ENCODE data around the gene CARMIL1. TPM values are rescaled to one million over a fixed set of nuclear protein-coding genes. Genes with fewer than 3 reads are reported as not detected.

The CARMIL1 gene
- total and polyA plus RNA-seq, 10 of the 15 experiments (the other 5 are each of a cell fraction or from before 2014, with no cell fraction given) = 6.4 to 18.1 (median 10.3) TPM

DNA sequence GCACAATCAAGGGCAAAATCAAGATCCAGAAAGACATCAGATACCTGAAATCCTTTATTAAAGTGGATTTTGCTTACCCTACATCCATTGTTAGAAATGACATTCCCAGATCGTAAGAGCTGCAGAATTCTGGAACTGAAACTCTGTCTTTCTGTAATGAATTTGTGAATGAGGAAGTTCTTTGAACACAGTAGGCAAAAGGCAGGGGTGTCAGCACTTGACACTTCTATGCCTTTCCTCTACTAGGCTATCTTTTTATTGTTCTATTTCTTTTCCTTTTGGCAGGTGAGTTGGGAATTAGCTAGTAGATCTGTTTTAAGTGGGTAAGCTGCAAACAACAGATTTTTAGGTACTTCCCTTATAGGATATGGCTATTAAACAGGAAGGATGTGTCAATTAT is 126.3 kb downstream of the CARMIL1 start (continued):
- TF ChIP-seq, protein P1, sequence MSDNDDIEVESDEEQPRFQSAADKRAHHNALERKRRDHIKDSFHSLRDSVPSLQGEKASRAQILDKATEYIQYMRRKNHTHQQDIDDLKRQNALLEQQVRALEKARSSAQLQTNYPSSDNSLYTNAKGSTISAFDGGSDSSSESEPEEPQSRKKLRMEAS (IDR thresholded peaks at IDR 0.05; ENCODE audit: low read depth, low read length) = no peak

- Histone ChIP-seq H3K9me3 (replicated peaks; ENCODE audit: control insufficient read depth, insufficient read depth, low read length) (no peaks in the 10 kb centered on the region), H2AFZ (ENCODE audit: control insufficient read depth, low read depth, low read length) (no peak overlapping the region), H3K4me3 (no peak overlapping the region), H3K27ac (ENCODE audit: control insufficient read depth, insufficient read depth) (no peak overlapping the region), H3K36me3 (ENCODE audit: control insufficient read depth in 2 of 2, insufficient read depth in 2 of 2, low read length in 1 of 2) (no peaks in the 10 kb centered on the region), H3K9ac (ENCODE audit: control insufficient read depth, insufficient read depth, low read length) (no peak overlapping the region), H3K4me2 (ENCODE audit: control insufficient read depth, insufficient read depth) (no peak overlapping the region), H3K4me1 (ENCODE audit: control insufficient read depth, insufficient read depth, low read length) (peaks cover 27% of the 10 kb centered on the region), H4K20me1 (ENCODE audit: control insufficient read depth, insufficient read depth) (no peaks in the 10 kb centered on the region), H3K27me3 (replicated peaks in 1 of 2; ENCODE audit: control insufficient read depth in 2 of 2, insufficient read depth in 2 of 2, low read length in 1 of 2) (no peaks in the 10 kb centered on the region), H3K79me2 (ENCODE audit: control insufficient read depth, insufficient read depth, low read length) (peaks cover 2% of the 10 kb centered on the region; the same call in 1 of the 2 replicates)
- CTCF ChIA-PET = interaction anchor here (1.0 to 1.2 kb wide), 2 partner anchors 63 to 129 kb away, joined by 3 read pairs; no protein-coding TSS in a partner anchor
- TF ChIP-seq SMARCA5 (IDR thresholded peaks at IDR 0.05) (no peak), CREB1 (IDR thresholded peaks at IDR 0.05; ENCODE audit: low read depth) (no peak), MLLT1 (IDR thresholded peaks at IDR 0.05) (no peak), E2F8 (IDR thresholded peaks at IDR 0.05; ENCODE audit: low read depth, partially characterized antibody) (no peak), BHLHE40 (IDR thresholded peaks at IDR 0.05; ENCODE audit: borderline replicate concordance in 1 of 2, low read depth in 2 of 2, low read length in 1 of 2) (no peak), TCF3 (IDR thresholded peaks at IDR 0.05; ENCODE audit: borderline replicate concordance, insufficient read depth, low read depth, low read length) (no peak)
- DNase-seq (ENCODE audit: low read depth, low spot score) (no peak), ATAC-seq (no peak), FAIRE-seq (no peak)
- SMC1A ChIA-PET (ENCODE audit: uncharacterized antibody, unreplicated experiment) = interaction anchor here (0.8 to 8.7 kb wide), 7 partner anchors 19 to 172 kb away, joined by 3 to 63 read pairs (median 3); partner anchors contain the start of gene CARMIL1
- intact Hi-C loops (cut with micrococcal nuclease; ENCODE audit: unreplicated experiment) (no loop called here), in situ Hi-C loops (cut with MboI) (no loop called here)
- RAD21 ChIA-PET (ENCODE audit: unreplicated experiment) = interaction anchor here (1.1 to 1.4 kb wide), 4 partner anchors 10 to 128 kb away, joined by 3 to 8 read pairs (median 6); partner anchors contain the start of gene CARMIL1
- POLR2A ChIA-PET = interaction anchor here (0.7 to 1.7 kb wide), 4 partner anchors 37 to 51 kb away, joined by 3 to 7 read pairs (median 4); no protein-coding TSS in a partner anchor
- no TSS peak for BruUV-seq (replicated peaks)
- WGBS (ENCODE audit: insufficient coverage, insufficient replicate concordance, low lambda C conversion rate, missing lambda C conversion rate) = 47% methylated on average over 3 of the region's 3 CpGs
Measured at GRCh38 chr6:25407431-25407830, 128.3 kb downstream of the CARMIL1 start.
